Activated CD8-positive, alpha-beta memory T cell treated with anti-CD3 and anti-CD28 coated beads for 4 hours (primary cell): ENCODE data around the gene RNF175.
"Not testable (repeated sequence)": the region's sequence is repeated elsewhere in the genome, so short reads cannot be mapped to it uniquely, and the experiment has no call there.

Experiments used
- DNase-seq, 2 donors: peaks; one replicate each; pipeline ENCODE4 v3.0.0-alpha.2; 2020; ENCODE audit warnings: low read depth in 2 of 2

RNF175 gene

DNA sequence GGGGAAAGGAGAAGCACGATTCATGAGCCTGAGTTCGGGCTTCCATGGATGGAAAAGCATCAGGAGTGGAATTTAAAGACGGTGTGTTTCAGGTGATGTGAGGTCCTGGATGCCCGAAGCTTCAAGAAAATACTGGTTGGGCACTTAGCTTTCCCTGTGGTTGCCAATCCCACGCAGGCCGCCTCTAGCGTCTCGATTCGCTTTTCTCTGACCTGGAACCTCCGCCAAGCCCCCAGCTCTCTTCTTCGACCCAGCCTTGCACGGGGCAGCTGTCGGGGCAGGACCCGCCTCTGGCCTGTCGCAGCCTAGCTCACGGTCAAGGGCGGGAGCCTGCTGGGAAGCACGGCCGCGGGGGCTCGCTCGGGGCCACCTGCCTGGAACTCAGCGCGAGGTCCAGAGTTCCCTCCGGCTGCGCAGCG, 76.1 kb downstream of the RNF175 start:
- no peak for DNase-seq

DNA sequence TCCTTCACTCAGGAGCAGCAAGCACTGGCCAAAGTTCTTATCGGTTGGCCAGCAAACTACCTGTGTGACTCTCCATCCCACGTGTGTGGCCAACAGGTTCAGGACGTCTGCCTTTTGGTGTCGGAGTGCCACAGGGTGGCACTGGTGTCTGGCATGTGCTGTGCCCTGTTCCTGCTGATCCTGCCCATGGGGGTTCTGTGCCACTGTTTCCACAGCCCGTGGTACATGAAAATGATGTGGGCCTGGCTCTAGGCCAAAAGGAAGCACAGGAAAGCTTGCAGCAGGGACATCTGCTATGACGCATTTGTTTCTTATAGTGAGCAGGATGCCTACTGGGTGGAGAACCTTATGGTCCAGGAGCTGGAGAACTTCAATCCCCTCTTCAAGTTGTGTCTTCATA, 80.3 kb downstream of the RNF175 start:
- no peak for DNase-seq

DNA sequence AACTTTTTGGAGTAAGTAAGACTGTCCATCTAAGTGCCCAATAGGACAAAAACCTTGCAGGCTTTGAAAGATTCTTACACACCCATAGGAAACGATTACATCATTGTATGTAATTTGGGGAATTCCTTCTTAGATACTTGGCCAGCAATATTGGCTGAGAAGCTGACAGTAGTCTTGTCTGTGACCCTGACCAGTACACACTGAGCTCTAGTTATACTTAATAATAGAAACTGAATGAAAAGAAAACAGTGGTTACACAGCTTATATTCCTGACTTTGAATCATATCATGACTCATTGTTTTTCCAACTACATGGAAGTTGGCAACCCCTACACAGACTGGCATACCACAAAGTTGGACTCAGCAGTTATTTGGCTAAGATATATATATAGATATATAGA, 82.8 kb downstream of the RNF175 start:
- DNase-seq = no peak

DNA sequence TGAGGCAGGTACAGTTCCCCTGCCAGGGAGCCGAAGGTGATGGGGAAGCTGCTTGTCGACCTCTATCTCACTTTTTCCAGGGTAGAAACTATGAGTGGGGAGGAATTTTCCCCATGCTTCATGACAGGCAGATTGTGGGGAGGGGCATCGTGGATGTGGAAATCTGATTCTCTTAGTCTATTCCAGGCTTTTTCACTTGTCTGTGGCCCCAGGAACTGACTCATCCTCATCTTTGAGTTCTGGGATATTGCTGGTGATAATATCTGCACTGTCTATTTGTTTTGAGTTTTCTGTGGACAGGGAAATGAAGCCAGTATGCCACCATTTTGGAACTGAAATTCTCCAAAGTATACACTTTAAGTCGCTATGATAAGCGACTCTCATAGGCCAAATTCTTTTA, 83.3 kb downstream of the RNF175 start:
- no peak for DNase-seq

DNA sequence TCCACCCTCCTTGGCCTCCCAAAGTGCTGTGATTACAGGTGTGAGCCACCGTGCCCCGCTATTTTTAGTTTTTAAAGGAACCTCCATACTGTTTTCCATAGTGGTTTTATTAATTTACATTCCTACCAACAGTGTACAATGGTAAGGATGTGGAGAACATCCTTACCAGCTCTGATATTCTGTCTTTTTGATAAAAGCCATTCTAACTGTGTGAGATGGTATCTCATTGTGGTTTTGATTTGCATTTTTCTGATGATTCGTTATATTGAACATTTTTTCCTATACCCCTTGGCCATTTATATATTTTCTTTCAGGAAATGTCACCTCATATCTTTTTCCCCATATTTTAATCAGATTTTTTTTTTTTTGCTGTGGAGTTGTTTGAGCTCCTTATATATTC, 90.0 kb downstream of the RNF175 start:
- no peak for DNase-seq

DNA sequence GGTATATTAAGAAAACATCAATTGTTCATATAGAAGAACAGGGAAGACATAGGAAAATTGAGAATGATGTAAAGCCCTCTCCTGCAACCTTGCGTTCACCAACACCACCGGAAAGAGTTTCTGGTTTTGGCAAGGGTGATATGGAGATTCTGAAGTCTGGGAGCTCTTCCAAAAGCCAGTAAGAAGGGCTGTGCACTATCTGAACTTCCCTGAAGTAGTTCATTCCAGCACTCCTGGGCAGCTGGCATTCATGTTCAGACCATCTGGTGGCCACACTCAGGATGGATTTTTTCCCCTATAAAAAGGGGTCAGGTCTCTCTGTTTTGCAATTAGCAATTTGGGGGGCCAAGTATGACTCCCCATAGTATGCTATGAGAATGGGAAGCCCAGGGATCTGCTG, 91.2 kb downstream of the RNF175 start:
- no peak for DNase-seq

DNA sequence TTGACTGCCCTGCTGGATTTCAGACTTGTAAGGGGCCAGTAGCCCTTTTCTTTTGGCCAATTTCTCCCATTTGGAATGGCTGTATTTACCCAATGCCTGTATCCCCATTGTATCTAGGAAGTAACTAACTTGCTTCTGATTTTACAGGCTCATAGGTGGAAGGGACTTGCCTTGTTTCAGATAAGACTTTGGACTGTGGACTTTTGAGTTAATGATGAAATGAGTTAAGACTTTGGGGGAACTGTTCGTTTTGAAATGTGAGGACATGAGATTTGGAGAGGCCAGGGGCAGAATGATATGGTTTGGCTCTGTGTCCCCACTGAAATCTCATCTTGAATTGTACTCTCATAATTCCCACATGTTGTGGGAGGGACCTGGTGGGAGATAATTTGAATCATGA, 93.3 kb downstream of the RNF175 start:
- DNase-seq = not testable (repeated sequence)

DNA sequence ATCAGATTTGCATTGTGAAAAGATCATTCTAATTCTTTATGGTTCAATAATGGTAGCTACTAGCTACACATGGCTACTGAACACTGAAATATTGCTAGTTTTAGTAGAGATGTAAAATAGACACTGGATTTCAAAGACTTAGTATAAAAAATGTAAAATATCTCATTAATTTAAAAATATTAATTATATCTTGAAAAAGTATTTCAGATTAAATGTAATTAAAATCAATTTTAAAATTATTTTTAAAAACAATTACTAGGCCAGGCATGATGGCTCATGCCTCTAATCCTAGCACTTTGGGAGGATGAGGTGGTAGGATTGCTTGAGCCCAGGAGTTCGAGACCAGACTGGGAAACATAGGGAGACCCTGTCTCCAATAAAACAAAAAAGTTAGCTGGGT, 96.2 kb downstream of the RNF175 start:
- DNase-seq = no peak

DNA sequence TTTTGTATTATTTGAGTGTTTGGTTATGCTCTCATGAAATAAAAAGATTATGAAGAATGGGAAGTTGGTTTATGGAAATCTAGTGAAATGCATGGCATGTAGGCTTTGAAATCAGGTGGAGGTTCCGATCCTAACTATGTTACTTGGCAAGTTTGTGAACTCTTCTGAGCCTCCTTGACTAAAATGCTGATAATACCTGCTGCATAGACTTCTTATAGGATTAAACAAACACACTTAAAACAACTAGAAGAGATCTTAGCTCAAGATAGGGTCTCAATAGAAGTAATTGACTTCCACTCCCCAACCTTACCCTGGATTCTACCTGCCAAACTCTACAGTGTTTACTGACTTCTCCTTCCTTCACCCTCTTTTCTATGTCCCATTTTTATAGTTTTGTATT, 97.9 kb downstream of the RNF175 start:
- DNase-seq = no peak

DNA sequence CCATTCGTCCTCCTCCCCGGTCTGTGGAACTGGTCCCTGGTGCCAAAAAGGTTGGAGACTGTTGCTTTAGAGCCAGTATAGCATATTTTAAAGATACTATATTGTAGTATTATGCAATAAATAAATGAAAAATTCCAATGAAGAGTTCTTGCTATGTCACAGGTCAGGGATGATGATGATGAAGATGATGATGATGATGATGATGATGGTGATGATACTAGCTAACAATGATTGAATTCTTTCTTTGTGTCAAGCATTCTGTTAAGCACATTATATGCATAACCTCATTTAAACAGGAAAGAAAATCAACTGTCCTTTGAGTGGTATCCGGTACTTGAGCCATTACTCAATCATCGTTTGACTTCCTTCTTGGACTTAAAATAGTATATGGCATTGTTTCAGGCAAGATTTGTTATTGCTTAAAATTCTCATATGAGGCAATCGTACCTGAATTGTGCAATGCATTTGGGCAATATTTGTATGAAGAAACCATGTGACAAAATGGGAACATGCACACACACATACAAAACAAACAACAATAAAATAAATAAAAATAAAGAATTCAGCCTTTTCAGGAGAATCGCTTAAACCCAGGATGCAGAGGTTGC, 98.5 kb downstream of the RNF175 start:
- DNase-seq = no peak
